ENCODE results near the gene GPR26.

DNA sequence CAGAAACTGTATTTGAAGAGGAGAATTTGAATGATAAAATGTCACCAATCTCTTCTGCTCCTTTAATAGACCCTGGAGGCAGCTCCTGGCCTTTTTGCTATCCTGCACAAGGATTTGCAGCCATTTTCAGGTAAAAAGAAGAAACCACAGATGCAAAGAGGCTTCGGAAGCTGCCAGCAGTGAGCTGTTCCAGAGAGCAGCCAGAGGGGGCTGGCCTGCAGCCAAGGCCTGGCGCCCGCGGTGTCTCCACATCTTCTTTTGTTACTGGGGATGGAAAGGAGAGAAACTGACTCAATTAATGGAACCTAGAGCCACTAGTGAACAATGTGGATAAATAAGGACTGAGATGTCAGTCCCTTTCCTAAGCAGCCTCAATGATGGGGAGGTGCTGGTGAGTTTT lies 23.9 kb upstream of the GPR26 start:
- TF ChIP-seq, protein P1, sequence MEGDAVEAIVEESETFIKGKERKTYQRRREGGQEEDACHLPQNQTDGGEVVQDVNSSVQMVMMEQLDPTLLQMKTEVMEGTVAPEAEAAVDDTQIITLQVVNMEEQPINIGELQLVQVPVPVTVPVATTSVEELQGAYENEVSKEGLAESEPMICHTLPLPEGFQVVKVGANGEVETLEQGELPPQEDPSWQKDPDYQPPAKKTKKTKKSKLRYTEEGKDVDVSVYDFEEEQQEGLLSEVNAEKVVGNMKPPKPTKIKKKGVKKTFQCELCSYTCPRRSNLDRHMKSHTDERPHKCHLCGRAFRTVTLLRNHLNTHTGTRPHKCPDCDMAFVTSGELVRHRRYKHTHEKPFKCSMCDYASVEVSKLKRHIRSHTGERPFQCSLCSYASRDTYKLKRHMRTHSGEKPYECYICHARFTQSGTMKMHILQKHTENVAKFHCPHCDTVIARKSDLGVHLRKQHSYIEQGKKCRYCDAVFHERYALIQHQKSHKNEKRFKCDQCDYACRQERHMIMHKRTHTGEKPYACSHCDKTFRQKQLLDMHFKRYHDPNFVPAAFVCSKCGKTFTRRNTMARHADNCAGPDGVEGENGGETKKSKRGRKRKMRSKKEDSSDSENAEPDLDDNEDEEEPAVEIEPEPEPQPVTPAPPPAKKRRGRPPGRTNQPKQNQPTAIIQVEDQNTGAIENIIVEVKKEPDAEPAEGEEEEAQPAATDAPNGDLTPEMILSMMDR (IDR thresholded peaks at IDR 0.05; ENCODE audit: borderline replicate concordance, extremely low read depth, low read length, poor library complexity, severe bottlenecking): no peak
- TF ChIP-seq EZH2 (IDR thresholded peaks at IDR 0.05; ENCODE audit: borderline replicate concordance, low read depth, low read length, severe bottlenecking): no peak
